Tibial nerve (tissue), 4 donors: ENCODE results near the gene CLIC6. TPM values are rescaled to one million over a fixed set of nuclear protein-coding genes. Genes with fewer than 3 reads are reported as not detected.
"Not testable (repeated sequence)": the region's sequence is repeated elsewhere in the genome, so short reads cannot be mapped to it uniquely, and the experiment has no call there.

ENCODE experiments used
- DNase-seq, 2 donors: peaks; one replicate each; pipeline ENCODE4 v3.0.0-alpha.2; 2019; ENCODE audit warnings: low spot score in 2 of 2
- H3K27ac ChIP-seq, 4 donors: fragments of 200-600 bp; sonication (generic) in 3 of 4; one replicate each; pipeline ENCODE4 v1.5.1; 2017 to 2019; ENCODE audit warnings: mild to moderate bottlenecking in 1 of 4
- H3K27me3 ChIP-seq, 2 donors: fragments of 200-600 bp; sonication (generic) in 1 of 2; one replicate each; pipeline versions ENCODE4 v1.5.1 to v1.6.0; 2017 to 2019
- H3K36me3 ChIP-seq, 3 donors: fragments of 200-600 bp; sonication (generic); one replicate each; pipeline ENCODE4 v1.5.1; 2018 to 2019
- H3K4me1 ChIP-seq, 4 donors: fragments of 200-600 bp; sonication (generic) in 3 of 4; one replicate each; pipeline ENCODE4 v1.5.1; 2017 to 2019
- H3K4me3 ChIP-seq, 4 donors: fragments of 200-600 bp; sonication (generic) in 3 of 4; one replicate each; pipeline ENCODE4 v1.5.1; 2017 to 2019; ENCODE audit warnings: mild to moderate bottlenecking in 1 of 4, moderate library complexity in 1 of 4
- H3K9me3 ChIP-seq, 4 donors: fragments of 200-600 bp; sonication (generic) in 3 of 4; one replicate each; pipeline ENCODE4 v1.5.1; 2017 to 2019
- EP300 ChIP-seq, 2 donors: sonication (generic); formaldehyde crosslinking; IDR thresholded peaks; one replicate each; pipeline ENCODE4 v1.6.1; 2017; ENCODE audit warnings: antibody characterized with exemption in 2 of 2, mild to moderate bottlenecking in 1 of 2
- POLR2A ChIP-seq, 2 donors: fragments of 450-650 bp; IDR thresholded peaks; one replicate each; pipeline ENCODE4 v1.6.1; 2017; ENCODE audit warnings: antibody characterized with exemption in 2 of 2, mild to moderate bottlenecking in 2 of 2, moderate library complexity in 2 of 2
- WGBS, 2 donors: methylation state at CpG; one replicate each; pipeline ENCODE4 v1.1.5; 2018; 5-methylcytosine and 5-hydroxymethylcytosine counted together
- total RNA-seq, 4 donors: library from RNA; depleted of rRNA; stranded (reverse); fragments of >200 nt; gene quantifications; one replicate each; pipeline ENCODE4 v1.1.0, GENCODE V29; 2016
- TF ChIP-seq, protein P1 (sequence below), 5 experiments: fragments of 200-600 bp in 3 of 5; fragments of 450-650 bp in 2 of 5; sonication (generic) in 3 of 5; IDR thresholded peaks; one replicate each; pipeline ENCODE4 v1.5.1; 2016 to 2019; ENCODE audit warnings: antibody characterized with exemption in 5 of 5, mild to moderate bottlenecking in 3 of 5, moderate library complexity in 2 of 5

Gene CLIC6
- total RNA-seq, 4 donors from 2014 or later = 3.3 to 11.6 (median 7.0) TPM

DNA sequence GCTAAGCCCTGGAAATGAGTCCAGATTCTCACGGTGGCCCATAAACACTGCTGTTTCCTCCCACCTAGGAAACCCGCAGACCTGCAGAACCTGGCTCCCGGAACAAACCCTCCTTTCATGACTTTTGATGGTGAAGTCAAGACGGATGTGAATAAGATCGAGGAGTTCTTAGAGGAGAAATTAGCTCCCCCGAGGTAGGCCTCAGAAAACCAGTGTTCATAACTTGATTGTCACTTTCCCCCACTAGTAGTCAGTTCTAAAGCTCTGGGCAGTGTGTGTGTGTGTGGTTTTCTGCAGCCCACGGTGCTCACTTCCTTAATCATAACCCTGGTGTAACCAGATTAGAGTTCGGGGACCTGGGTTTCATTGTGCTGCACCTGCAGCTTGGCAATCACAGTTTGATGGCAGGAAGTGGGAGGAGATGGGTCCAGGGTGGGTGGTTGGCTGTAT, 39.1 kb downstream of the CLIC6 start:
- no peaks in the 10 kb centered on the region for H3K27me3 ChIP-seq
- H3K9me3 ChIP-seq = no peaks in the 10 kb centered on the region
- no peaks in the 10 kb centered on the region for H3K36me3 ChIP-seq
- 72 to 79% methylated on average over 8 of the region's 8 CpGs for WGBS, 2 donors
- DNase-seq = no peak
- no peak overlapping the region for H3K4me3 ChIP-seq
- H3K4me1 ChIP-seq = peaks cover 0 to 30% (median 0%) of the 10 kb centered on the region in 4 donors
- no peak overlapping the region for H3K27ac ChIP-seq
- TF ChIP-seq POLR2A (IDR thresholded peaks at IDR 0.05) (no peak), EP300 (IDR thresholded peaks at IDR 0.05) (no peak)
- TF ChIP-seq, protein P1, sequence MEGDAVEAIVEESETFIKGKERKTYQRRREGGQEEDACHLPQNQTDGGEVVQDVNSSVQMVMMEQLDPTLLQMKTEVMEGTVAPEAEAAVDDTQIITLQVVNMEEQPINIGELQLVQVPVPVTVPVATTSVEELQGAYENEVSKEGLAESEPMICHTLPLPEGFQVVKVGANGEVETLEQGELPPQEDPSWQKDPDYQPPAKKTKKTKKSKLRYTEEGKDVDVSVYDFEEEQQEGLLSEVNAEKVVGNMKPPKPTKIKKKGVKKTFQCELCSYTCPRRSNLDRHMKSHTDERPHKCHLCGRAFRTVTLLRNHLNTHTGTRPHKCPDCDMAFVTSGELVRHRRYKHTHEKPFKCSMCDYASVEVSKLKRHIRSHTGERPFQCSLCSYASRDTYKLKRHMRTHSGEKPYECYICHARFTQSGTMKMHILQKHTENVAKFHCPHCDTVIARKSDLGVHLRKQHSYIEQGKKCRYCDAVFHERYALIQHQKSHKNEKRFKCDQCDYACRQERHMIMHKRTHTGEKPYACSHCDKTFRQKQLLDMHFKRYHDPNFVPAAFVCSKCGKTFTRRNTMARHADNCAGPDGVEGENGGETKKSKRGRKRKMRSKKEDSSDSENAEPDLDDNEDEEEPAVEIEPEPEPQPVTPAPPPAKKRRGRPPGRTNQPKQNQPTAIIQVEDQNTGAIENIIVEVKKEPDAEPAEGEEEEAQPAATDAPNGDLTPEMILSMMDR (IDR thresholded peaks at IDR 0.05) = no peak

DNA sequence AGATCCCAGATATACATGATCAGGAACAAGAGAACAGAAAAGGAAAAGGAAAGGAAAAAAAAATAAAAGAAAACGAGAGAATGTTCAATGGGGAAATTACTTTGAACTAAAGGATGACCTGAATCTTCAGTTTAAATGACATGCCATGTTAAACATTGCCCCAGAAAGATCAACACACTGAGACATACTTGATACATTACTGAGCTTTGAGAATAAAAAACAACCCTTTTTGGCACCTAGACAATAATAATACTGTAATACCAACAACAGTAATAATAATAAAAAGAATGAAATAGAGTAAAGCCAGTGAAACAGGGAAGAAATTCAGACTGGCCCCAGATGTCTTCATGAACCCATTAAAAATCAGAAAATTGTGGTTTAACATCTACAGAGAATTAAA, 44.8 kb downstream of the CLIC6 start:
- Histone ChIP-seq H3K9me3 (no peaks in the 10 kb centered on the region), H3K36me3 (no peaks in the 10 kb centered on the region), H3K4me1 (no peaks in the 10 kb centered on the region), H3K27me3 (no peaks in the 10 kb centered on the region), H3K27ac (no peak overlapping the region), H3K4me3 (no peak overlapping the region)
- DNase-seq = no peak
- TF ChIP-seq, protein P1 (IDR thresholded peaks at IDR 0.05) = no peak
- TF ChIP-seq EP300 (IDR thresholded peaks at IDR 0.05) (no peak), POLR2A (IDR thresholded peaks at IDR 0.05) (no peak)
- WGBS, 2 donors = 27 to 33% methylated on average over 1 of the region's 1 CpG

DNA sequence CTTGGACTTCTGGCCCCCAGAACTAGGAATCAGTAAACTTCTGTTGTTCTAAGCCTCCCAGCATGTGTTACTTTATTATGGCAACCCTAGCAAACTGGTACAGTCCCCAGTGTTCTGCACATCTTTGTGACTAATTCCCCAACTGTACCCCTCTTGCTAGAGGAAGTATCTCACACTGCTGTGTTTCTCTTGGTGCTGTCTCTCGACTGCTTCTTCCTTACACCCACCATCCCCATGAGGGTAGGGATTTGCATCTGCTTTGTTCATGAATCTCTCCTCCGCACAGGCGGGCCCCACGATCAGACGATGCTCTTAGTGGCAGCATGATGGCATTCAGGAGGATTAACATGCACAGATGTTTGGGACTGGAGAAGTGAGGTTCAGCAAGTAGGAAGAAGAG, 46.7 kb downstream of the CLIC6 start:
- H3K9me3 ChIP-seq = no peaks in the 10 kb centered on the region
- H3K4me3 ChIP-seq = no peak overlapping the region
- H3K36me3 ChIP-seq = no peaks in the 10 kb centered on the region
- WGBS, 2 donors = 85 to 95% methylated on average over 5 of the region's 5 CpGs
- H3K4me1 ChIP-seq = no peaks in the 10 kb centered on the region
- TF ChIP-seq EP300 (IDR thresholded peaks at IDR 0.05) = no peak
- TF ChIP-seq POLR2A (IDR thresholded peaks at IDR 0.05) = no peak
- TF ChIP-seq, protein P1 (IDR thresholded peaks at IDR 0.05) = no peak
- H3K27ac ChIP-seq = no peak overlapping the region
- no peaks in the 10 kb centered on the region for H3K27me3 ChIP-seq
- no peak for DNase-seq

DNA sequence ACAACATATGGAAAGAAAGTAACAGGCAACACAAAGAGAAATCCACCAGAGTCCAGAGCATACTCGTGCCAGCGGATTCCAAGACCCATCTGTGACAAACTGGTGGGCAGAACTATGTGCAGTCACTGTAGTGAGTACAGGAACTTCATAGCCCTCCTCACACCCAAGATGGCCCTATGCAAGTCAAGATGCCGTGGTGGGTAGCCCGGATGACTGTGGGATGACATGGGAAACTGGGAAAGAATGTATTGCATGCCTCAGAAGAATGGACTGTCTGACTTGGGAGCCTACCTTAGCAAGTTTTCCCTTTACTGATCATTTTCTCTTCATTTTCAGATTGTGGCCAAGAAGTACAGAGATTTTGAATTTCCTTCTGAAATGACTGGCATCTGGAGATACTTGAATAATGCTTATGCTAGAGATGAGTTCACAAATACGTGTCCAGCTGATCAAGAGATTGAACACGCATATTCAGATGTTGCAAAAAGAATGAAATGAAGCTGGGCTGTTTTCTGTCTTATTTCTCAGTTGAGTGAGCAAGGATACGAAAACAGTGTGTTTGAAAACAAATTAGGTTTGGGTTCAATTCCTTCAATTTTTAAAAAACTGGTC, 47.3 kb downstream of the CLIC6 start:
- H3K4me3 ChIP-seq = no peak overlapping the region
- H3K27ac ChIP-seq = no peak overlapping the region
- TF ChIP-seq, protein P1 (IDR thresholded peaks at IDR 0.05) = no peak
- TF ChIP-seq EP300 (IDR thresholded peaks at IDR 0.05) = no peak
- no peak for TF ChIP-seq POLR2A (IDR thresholded peaks at IDR 0.05)
- no peaks in the 10 kb centered on the region for H3K9me3 ChIP-seq
- no peaks in the 10 kb centered on the region for H3K4me1 ChIP-seq
- no peaks in the 10 kb centered on the region for H3K36me3 ChIP-seq
- no peak for DNase-seq
- no peaks in the 10 kb centered on the region for H3K27me3 ChIP-seq
- 74 to 89% methylated on average over 7 of the region's 7 CpGs for WGBS, 2 donors

DNA sequence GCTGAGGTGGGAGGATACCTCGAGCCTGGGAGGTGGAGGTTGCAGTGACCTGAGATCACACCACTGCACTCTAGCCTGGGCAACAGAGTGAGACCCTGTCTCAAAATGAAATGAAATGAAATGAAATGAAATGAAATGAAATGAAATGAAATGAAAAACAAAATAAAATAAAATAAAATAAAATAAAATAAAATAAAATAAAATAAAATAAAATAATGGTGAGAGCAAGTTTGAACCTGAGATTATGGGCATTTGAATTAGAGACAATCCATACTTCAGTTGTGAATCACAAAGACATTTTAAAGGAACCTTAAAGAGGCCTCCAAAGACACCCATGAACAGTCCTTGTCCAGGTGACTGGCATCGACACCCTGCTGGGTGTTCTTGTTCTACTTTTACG, 49.7 kb downstream of the CLIC6 start:
- H3K4me3 ChIP-seq, H3K27me3 ChIP-seq, DNase-seq, H3K36me3 ChIP-seq, H3K27ac ChIP-seq, H3K4me1 ChIP-seq, H3K9me3 ChIP-seq: not testable (repeated sequence)
- WGBS, 2 donors = 87 to 92% methylated on average over 3 of the region's 3 CpGs
